Kidney capillary endothelial cell (primary cell): ENCODE data around the gene PDE11A.

Source experiments
- DNase-seq: peaks from one replicate; pipeline ENCODE4 v3.0.0-alpha.2; 2018; ENCODE audit warnings: low spot score

The PDE11A gene

DNA sequence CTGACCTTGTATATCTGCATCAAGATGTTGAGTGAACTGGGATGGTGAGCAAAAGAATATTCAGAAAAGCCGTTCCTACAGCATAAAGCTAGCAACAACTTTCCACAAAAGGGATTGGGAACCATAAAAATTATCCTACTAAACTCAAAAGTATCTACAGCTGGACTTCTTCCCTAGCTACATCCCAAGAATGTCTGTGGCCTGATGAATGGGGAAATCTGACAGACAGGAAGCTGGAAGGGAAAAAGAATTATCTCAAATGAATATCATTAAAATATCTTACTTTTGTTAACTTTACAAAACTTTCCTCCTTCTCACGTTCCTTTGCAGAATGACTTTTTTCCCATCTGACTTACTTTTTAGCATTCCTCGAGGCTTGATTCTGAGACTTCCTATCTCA is 150.9 kb downstream of the PDE11A start:
- DNase-seq, result no peak

DNA sequence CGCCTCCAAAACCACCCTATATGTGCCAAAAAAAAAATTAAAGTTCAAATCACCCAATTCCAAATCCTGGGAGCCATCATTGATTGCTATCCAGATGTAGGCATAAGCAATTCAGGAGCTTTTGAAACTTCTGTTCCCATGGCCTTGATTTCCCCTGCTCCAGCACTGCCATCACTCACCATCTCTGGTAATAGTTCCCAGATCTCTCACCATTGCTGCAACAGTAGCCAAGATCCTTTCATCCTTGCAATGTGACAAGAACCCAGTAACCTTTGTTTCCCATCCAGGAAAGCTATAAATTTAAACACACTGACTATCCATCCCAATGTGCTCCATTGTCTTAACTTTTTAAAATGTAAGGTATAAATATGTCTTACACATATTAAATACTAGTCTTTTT is 155.4 kb downstream of the PDE11A start:
- DNase-seq, result no peak

DNA sequence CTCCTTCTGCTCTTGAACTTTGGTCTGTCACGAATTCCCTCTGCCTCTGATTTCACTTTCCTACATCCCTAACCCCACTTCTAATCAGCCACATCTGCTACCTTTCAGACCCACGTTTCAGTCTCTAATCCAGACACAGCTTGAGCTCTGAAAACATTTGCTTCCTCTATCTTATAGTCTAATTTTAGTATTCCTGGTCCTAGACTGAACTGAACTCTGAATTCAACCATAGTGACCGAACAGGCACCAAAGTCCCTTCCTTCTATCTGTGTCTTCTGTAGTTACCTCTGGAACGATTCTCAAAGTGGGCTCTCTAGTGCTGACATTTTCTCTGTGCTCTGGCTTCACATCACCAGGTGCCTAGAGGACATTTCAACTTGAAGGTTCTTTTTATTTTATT is 156.2 kb downstream of the PDE11A start:
- no peak for DNase-seq

DNA sequence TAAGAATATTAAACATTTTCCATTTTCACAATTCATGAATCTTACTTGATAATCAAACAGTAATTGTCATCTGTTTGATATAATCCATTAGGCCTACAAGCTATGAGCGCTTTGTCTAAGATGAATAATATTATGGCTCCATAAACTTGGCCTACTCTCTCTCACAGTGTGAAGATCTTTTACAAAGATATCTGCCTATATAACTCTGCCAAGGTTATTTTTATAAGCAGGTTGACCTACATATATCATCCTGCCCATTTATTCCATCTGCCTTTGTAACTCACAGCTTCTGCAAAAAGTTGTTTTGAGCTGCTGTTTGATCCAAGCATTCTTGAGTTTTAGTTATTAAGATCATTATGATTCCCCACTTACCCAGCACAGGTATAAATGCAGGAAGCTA is 158.3 kb downstream of the PDE11A start:
- no peak for DNase-seq

DNA sequence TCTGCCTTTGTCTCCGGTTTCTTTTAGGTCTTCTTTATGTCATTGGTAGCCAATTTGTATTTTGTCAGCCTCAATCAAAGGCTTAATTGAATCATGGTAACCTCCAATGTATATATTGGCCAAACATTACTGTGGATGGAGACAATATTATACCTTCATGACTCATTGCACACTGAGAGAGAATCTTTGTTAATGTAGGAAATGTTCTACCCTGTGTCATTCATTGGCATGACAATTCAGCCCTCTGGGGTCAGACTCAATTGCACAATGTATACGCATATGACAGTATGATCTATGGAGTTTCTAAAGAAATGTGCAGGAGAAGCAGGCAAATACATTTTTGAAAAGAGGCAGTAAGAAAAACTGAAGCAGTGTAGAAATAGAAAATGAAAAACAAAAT is 162.6 kb downstream of the PDE11A start:
- no peak for DNase-seq

DNA sequence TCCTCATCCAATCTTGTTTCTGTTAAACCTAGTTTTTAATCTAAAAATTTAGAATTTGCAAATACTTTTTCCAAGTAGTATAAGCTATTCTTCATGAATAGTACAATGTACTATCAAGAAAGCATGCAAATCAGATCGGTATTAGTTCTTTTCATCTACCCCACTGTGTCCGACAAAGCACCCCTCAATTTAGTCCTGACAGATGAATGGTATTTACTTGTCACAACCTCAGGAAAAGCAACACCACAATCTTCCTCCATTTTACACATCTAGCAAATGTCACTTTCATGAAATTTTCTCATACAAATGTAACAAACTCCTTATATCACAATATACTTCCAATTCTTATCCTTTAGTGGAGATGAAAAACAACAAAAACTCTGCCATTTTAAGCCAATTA is 163.8 kb downstream of the PDE11A start:
- no peak for DNase-seq

DNA sequence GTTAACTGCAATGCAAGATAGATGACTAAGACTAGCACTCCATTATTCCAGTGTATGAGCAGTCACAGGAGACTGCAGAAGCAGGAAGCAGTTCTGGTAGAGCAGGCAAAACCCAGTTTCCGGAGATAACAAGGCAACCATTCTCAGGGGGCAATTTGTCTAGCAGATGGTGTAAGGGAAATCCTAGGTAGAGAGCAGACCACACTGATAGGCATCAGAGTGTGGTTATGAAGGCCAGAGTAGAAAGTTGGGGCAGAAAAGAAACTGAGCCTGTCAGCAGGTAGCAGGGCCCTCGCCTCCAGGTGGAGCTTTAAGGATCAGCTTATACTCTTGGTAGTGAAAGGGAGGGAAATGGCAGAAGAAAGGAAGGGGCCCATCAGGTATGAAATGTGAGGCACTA is 164.4 kb downstream of the PDE11A start:
- DNase-seq, result no peak

DNA sequence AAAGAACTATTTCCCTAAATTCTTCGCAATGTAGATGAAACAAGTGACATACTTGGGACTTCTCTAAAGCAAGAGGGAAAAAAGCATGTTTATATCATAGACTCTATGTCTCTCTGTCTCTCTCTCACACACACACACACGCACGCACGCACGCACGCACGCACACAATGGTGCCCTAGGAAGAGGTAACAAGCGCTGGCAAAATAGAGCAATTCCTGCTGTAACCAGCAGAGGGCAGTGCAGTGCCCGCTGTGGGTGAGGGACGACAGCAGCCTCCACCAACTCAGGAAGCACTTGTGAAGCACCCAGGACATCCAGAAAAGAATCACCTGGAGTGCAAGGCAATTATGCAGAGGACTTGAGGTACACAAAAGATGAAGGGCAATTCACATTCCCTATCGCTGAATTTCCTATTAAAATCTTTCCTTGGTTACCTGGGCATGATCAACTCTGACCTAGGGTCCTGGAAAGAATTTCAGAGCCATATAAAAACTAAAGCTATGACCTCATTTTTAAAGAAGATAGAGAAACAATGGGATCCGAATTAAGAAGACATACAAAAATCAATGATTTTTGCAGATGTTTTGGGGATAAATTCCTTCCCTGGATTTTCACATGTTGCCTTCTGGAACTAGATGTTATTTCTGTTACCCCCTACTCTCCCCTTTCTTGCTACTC is 166.4 kb downstream of the PDE11A start:
- DNase-seq, result peak; percentile 42

DNA sequence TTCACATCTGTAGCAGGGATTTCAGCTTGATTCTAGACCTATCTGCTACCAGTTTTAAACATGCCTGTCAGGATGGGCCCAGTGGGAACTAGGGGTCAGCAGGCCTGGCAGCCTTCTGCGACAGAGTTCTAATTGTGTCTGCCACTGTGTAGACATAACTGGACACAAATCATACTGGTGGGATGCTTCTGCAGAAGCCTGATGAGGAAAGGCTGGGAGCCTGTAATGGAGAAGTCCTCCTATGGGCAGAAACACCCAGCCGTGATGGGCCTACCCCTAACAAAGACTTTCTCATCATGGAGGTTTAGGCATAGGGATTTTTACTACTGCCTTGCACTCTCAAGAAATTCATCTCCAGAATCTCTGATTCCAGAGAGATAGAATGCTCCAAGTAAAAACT is 166.9 kb downstream of the PDE11A start:
- no peak for DNase-seq

DNA sequence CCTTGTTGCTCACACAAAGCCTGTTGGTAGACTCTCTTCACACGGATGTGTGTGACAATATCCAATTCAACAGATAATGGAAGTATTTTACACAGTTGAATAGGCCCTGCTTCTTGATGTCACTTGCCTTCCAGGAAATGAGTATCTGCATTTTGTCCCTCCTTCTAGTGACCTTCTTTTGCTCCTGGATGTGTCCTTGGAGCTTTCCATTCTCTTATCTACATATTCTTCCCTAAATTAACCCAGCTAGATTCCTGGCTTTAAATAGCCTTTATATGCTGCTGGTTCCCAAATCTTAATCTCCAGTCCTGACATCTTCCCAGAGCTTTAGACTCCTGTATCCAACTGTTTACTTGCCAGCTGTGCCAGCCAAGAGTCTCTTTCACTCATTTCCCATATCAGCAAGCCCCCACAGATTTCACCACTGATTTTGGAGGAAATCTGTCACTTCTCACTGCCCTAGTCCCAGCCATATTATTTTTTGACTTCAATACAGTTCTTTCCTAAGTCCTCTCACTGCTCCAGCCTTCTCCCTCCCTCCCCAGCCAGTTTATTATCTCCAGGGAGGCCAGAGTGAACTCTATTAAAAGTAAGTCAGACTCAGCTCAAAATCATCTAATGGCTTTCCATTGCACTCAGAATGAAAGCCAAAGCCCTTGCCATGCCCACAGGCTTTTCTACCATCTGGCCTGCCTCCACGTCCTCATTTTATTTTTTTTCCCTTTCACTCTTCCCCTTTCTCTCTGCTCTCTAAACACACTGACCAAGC is 170.0 kb downstream of the PDE11A start:
- no peak for DNase-seq

DNA sequence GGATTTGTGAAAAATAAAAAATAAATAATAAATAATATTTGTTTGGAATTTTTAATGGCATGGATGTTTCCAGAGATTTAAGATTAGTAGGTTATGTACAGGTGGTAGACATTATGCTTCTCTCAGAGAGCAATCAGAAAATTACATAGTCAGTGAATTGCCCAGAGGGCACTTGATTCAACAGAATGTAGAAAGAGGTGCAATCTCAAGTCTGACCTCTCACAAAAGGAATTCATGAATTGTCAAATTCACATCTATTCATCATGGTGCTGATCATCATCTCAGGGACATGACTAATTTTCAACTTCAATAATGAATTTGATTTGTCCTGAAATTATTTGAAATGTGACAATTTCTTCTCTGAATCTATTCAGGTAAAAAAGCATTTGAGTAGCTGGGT is 172.5 kb downstream of the PDE11A start:
- no peak for DNase-seq

DNA sequence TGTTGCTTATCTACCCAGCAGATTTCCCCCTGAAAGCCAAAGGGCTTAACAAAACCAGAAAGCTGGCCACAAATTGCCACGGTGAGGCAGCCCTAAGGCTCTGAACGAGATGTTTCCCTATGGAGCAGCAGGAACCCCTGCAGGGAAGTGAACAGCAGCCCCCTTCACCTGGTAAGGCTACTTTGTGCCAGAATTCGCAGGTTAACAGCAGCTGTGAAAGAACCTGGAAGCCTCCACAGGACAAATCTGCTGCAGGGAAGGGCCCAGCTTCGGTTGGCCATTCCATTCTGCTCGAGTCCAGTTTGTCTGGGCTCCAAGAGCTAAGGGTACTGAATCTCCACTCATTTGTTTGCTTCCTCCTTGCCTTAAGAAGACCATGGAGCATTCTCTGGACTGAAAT is 175.3 kb downstream of the PDE11A start:
- DNase-seq, result no peak

DNA sequence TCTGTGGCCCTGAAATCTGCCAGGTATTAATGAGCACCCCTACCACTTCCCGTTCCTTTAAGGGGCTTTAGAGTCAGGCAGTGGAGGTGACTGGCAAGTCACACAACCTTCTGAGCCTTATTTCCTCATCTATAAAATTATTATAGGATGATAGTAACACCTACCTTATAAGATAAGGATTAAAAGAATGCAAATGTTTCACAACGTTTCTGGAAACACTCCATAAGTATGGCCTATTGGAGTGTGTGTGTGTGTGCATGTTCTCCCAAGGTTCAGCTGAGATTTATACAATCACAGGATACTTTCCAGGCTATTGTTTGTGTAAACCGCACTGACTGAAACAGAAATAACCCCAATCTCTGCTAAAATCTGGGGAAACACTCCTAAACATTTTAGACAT is 176.0 kb downstream of the PDE11A start:
- DNase-seq, result no peak

DNA sequence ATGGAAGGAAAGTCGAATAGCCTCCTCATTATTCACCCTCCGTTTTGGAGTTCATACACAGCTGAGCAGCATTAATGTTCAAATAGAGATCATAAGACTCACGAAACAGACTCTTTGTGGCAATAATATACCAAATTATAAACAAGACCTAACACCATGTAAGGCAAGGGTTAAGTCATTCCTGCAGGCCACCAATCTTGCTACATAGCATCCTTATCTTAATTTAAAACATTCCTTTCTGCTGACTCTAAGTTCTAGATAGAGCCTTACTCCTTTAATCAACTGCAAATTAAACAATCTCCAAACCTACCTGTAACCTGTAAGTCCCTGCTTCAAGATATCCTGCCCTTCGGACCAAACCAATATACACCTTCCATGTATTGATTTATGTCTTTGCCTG is 178.0 kb downstream of the PDE11A start:
- no peak for DNase-seq

DNA sequence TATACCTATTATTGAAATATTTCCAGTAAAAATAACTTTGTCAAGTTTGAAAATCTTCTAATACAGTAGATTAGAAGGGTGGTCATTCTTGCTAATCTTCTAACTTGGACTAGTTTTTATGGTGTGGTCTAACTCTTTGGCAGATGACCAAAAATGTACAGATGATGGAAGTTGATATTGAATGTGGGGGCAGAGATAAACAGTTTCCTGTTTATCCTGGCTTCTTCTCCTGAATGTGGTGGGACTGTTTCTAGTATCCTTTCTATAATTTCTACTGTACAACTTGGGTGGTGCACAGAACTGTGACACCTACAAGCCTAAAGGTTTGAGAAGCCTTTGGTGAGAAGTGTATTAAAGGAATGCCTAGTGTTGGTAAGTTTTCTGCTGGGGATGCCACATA is 178.7 kb downstream of the PDE11A start:
- DNase-seq, result no peak

DNA sequence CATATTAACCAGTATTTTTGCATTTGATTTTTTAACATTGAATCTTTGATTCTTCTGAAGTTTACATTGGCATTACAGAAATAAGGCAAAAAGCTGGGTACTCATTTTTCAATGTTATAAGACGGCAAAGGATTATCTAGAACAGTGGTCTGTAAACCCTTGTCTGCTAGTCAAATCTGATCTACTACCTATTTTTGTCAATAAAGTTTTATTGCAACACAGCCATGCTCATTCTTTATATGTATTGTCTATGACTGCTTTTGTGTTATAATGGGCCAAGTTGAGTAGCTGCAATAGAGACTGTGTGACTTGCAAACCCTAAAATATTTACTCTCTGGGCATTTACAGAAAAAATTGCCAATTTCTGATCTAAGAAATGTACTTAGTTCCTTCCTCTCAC is 181.0 kb downstream of the PDE11A start:
- no peak for DNase-seq

DNA sequence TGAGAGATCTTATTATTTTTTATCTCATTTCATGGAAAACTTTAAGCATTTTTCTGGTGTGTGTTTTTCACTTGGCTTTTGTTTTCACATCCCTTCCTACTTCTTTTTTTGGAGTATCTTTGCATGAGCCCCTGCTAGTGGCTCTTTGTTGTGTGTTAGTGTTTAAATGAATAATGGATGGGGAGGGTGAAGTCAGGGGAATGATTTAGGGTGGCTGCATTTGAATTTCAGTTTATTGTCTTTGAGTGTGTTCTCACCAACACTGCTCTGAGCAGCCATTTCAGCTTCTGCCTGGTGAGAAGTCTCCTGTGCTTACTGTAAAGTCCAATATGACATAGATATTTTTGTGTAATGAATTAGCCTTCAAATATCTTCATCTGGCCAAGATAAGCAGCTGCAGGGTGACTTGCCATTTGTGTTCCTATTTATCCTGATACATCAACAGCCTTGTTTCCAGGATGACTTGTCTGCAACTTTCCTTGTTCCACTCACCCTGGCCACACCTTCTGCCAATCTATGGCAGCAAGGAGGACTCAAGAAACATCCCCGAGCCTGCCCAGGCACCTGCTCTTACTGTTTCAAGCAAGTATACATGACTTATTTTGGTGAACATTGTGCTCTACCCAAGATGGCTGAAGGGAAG is 182.6 kb downstream of the PDE11A start:
- DNase-seq, result no peak

DNA sequence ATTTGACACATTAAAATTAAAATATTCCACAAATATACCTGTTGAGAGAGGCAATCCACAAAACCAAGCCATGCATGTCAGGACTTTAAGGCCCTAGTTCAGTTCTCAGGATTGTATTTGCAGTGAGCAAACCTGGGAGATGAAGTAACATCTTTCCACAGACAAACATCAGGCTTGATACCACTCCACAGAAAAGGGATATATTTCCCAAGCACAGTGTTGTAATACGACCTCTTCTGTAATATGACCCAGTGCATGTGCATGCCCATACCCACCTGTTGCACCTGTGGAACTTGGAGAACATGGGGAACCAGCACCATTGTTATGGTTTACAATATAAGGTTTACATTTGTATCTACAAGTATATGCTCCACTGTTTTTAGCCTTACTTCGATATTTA is 184.0 kb downstream of the PDE11A start:
- no peak for DNase-seq

DNA sequence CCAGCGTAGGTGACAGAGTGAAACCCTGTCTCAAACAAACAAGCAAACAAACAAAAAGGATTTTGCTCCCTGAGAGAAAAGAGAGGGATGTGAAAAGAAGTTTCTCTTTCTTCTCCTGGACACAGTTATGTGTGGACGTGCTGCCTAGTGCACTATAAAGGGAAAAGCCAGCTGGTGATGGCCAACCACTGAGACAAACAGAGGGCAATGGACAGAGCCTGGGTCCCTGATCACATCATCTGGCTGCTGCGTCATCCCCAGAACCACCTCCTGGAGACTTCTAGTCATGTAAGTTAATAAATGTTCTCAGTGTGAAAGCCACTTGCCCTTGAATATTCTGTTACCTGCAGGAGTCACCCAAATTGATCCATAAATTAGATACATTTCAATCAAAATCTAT is 184.9 kb downstream of the PDE11A start:
- no peak for DNase-seq

DNA sequence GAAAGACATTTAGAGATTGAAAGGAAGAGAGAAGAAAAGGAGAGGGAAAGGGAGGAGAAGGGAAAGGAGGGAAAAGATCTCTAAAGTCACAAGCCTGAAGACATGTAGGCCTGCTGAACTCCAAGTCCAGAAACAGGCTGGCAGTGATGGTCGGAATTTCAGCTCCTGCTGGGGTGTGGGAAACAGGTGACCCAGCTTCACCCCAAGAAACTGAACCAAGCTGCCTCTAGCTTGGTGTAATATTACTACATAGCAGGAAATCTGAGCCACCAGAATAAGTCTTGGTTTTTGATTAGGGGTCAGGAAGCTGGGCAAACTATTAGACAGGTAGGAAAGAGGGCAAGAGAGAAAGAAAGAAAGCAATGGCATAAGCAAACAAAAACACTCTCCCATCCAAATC is 185.8 kb downstream of the PDE11A start:
- no peak for DNase-seq

DNA sequence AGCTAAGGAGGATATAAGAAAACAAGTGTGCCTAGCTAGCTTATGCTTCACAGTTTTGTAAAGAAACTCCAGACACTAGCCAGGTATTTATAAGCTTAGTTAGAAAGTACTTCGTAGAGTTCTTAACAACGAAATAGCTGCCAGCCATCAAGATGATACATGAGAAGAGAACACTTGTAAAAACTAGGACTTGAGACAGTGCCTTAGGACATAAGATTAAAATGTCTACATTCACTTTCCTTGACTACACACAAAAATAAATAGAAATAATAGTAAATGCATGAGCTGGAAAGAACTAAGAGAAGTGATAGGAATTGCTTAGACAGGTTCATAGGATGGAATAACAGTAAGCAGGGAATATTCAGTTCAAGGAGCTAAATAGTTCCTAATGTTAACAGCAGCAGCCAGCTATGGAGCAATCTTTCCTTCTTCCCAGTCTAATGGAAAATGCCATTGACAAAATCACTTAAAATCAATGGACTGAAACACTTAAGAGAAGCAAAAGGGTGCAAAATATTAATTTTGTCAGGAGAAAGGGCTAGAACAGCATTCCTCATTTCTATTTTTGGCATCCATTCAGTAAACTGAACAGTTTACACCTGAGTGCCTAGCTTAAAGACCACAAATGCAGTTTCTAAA is 186.6 kb downstream of the PDE11A start:
- no peak for DNase-seq

DNA sequence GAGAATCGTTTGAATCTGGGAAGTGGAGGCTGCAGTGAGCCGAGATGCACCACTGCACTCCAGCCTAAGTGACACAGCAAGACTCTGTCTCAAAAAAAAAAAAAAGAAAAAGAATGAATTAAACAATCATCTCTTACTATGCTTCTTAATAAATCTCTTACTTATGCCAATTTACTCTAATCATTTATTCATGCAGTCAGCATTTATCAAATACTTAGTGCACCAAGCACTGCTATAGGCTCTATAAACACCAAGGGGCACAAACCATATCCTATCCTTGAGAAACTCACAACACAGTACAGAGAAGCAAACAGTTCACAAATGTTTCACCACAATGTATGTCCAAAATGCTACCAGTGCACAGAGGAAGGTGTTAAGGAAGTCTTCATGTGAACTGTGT is 189.4 kb downstream of the PDE11A start:
- DNase-seq, result no peak

DNA sequence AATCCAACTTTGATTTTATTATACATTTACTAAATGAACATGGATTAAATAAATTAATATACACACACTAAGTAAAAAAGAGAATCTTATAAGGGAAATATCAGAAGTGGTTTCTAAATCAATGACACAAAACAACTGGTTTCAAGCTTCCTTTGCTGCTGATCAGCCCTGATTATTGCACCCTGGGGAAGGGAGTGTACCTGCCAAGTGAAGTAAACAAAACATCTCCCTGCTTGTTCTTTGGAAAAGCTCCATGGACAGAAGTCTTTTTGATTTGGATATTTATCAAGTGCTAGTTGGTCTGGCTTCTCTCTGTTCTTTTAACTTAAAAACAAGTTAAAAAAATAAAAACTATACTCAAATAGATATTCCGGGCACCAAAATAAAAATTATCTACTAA is 190.1 kb downstream of the PDE11A start:
- DNase-seq, result no peak
